A673 (cell line): ENCODE results near the gene GALR1. TPM values are rescaled to one million over a fixed set of nuclear protein-coding genes. Genes with fewer than 3 reads are reported as not detected.

Source experiments
- BruUV-seq: library from RNA; stranded (reverse); fragments of 400-500 nt; replicated peaks from 2 replicates; lab custom pipeline; 2021; lab: Mats Ljungman, UMichigan
- CTCF ChIA-PET: fragments of 300-600 bp; sonication (Branson Sonifier 250); formaldehyde crosslinking; loops from one replicate; lab custom pipeline; 2022; ENCODE audit warnings: antibody characterized with exemption; lab: Charles Lee
- POLR2A ChIA-PET: fragments of 300-600 bp; sonication (Branson Sonifier 250); formaldehyde crosslinking; loops from one replicate; lab custom pipeline; 2022; ENCODE audit warnings: antibody characterized with exemption; ENCODE audit not compliant: low non-redundant PET; lab: Charles Lee
- DNase-seq: peaks from one replicate; pipeline ENCODE4 v3.0.0-alpha.2; 2015; ENCODE audit warnings: low spot score
- H3K27ac ChIP-seq: fragments of 200-600 bp; sonication (generic); 2 replicates; pipeline ENCODE4 v1.5.1; 2016; ENCODE audit warnings: mixed run types, low read depth, mild to moderate bottlenecking, mixed read lengths, antibody characterized with exemption, low read length; ENCODE audit not compliant: poor library complexity, severe bottlenecking
- H3K27me3 ChIP-seq: fragments of 200-600 bp; sonication (generic); replicated peaks from 2 replicates; pipeline ENCODE4 v1.6.1; 2017; ENCODE audit warnings: mixed run types, low read depth, mild to moderate bottlenecking, mixed read lengths, antibody characterized with exemption, low read length; ENCODE audit not compliant: insufficient read depth, poor library complexity
- H3K36me3 ChIP-seq: fragments of 200-600 bp; sonication (generic); 2 replicates; pipeline ENCODE4 v1.6.1; 2016; ENCODE audit warnings: mixed run types, mild to moderate bottlenecking, mixed read lengths, antibody characterized with exemption, low read length; ENCODE audit not compliant: insufficient read depth, poor library complexity, severe bottlenecking
- H3K4me1 ChIP-seq: fragments of 200-600 bp; sonication (generic); 2 replicates; pipeline ENCODE4 v1.6.1; 2017; ENCODE audit warnings: mixed run types, mild to moderate bottlenecking, mixed read lengths, antibody characterized with exemption, low read length; ENCODE audit not compliant: insufficient read depth, poor library complexity, severe bottlenecking
- H3K4me3 ChIP-seq: fragments of 200-600 bp; sonication (generic); 2 replicates; pipeline ENCODE4 v1.5.1; 2016; ENCODE audit warnings: low read depth, mixed run types, mild to moderate bottlenecking, mixed read lengths, low read length; ENCODE audit not compliant: poor library complexity, severe bottlenecking
- H3K9me3 ChIP-seq: fragments of 200-600 bp; sonication (generic); 2 replicates; pipeline ENCODE4 v1.6.1; 2016; ENCODE audit warnings: mixed run types, low read depth, mild to moderate bottlenecking, mixed read lengths, antibody characterized with exemption, low read length; ENCODE audit not compliant: poor library complexity, severe bottlenecking
- EZH2 ChIP-seq: fragments of 200-600 bp; sonication (generic); IDR thresholded peaks from 2 replicates; pipeline ENCODE4 v1.6.1; 2017; ENCODE audit warnings: borderline replicate concordance, low read depth, mild to moderate bottlenecking, mixed read lengths, antibody characterized with exemption, low read length; ENCODE audit not compliant: poor library complexity, severe bottlenecking
- intact Hi-C: fragments of 100-400 bp; cut with micrococcal nuclease; formaldehyde crosslinking; loops from one replicate; pipeline ENCODE4 v1.10.0; 2022; ENCODE audit not compliant: unreplicated experiment
- total RNA-seq: library from RNA; stranded (reverse); gene quantifications from 2 replicates; pipeline ENCODE4 v1.2.3, GENCODE V29; 2021
- TF ChIP-seq, protein P1 (sequence below): fragments of 300-800, 200-600 bp; sonication (generic); conservative IDR thresholded peaks from 2 replicates; pipeline ENCODE4 v1.5.1; 2017; ENCODE audit warnings: low read depth, mild to moderate bottlenecking, antibody characterized with exemption, low read length, moderate library complexity, mixed read lengths

The GALR1 gene
- total RNA-seq, 1 experiment from 2014 or later = not detected

DNA sequence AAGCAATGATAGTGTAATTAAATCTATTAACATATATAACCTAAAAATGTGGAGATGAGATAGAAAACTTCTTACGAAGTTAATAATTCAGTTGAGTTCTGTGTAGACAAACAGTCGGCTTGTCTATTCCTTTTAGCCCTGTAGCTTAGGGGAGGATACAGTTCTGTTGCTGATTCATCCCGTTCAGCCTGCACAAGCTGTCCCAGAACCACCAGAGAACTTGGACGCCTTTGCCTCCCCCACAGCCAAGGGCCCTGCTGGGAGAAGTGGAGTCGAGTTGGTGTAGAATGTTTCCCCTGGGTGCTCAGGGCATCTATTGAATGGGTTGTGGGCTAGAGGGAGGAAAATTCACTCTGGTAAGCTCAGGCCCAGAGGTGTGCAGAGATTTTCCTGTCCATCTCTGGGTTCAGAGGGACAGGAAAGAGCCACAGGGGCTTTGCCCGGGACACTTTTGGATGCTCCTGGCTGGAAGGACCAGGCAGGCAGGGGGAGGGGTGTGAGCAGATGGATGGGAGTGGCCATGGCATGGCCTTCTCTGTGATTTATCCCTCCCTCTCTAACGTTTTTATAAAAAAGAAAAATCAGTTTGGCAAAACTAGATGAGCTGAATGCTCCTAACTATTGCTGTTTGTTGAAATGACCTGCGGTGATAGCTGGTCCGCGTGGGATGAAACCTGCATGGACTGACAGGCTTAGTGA lies 42.8 kb upstream of the GALR1 start:
- ChIA-PET POLR2A (interaction anchor here (0.8 kb wide), 1 partner anchor 1375 kb away, joined by 3 read pairs; no protein-coding TSS in a partner anchor), CTCF (no interaction called here)
- no peaks in the 10 kb centered on the region for H3K36me3 ChIP-seq
- no peak for DNase-seq
- BruUV-seq = no TSS peak
- TF ChIP-seq EZH2 = no peak
- TF ChIP-seq, protein P1, sequence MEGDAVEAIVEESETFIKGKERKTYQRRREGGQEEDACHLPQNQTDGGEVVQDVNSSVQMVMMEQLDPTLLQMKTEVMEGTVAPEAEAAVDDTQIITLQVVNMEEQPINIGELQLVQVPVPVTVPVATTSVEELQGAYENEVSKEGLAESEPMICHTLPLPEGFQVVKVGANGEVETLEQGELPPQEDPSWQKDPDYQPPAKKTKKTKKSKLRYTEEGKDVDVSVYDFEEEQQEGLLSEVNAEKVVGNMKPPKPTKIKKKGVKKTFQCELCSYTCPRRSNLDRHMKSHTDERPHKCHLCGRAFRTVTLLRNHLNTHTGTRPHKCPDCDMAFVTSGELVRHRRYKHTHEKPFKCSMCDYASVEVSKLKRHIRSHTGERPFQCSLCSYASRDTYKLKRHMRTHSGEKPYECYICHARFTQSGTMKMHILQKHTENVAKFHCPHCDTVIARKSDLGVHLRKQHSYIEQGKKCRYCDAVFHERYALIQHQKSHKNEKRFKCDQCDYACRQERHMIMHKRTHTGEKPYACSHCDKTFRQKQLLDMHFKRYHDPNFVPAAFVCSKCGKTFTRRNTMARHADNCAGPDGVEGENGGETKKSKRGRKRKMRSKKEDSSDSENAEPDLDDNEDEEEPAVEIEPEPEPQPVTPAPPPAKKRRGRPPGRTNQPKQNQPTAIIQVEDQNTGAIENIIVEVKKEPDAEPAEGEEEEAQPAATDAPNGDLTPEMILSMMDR = no peak
- intact Hi-C loops = no loop called here
- no peaks in the 10 kb centered on the region for H3K9me3 ChIP-seq
- H3K4me3 ChIP-seq = no peak overlapping the region
- no peaks in the 10 kb centered on the region for H3K27me3 ChIP-seq
- no peaks in the 10 kb centered on the region for H3K4me1 ChIP-seq
- no peak overlapping the region for H3K27ac ChIP-seq

DNA sequence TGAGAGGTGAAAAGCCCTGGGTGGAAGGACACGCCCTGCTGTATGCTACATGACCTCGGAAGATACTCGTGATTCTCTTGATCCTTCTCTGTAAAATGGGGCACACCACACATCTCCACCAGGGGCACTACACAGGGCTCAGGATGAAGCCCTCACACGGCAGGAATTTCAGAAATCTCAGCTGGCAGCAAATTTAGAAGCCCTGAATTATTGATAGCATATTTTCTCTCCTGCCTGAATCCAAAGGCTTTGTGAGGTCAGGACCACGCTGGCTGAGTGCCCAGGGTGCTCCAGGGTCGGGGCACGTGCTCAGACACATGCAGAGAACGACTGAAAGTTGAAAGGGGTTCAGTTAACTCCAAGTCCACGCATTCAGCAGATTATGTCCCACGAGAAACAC lies 42.1 kb upstream of the GALR1 start:
- Histone ChIP-seq H3K27me3 (no peaks in the 10 kb centered on the region), H3K4me1 (no peaks in the 10 kb centered on the region), H3K9me3 (no peaks in the 10 kb centered on the region), H3K27ac (no peak overlapping the region), H3K36me3 (no peaks in the 10 kb centered on the region), H3K4me3 (no peak overlapping the region)
- ChIA-PET POLR2A (no interaction called here), CTCF (no interaction called here)
- peak; percentile 37 for DNase-seq
- no TSS peak for BruUV-seq
- no peak for TF ChIP-seq EZH2
- TF ChIP-seq, protein P1 = peak; percentile 53
- intact Hi-C loops = no loop called here

DNA sequence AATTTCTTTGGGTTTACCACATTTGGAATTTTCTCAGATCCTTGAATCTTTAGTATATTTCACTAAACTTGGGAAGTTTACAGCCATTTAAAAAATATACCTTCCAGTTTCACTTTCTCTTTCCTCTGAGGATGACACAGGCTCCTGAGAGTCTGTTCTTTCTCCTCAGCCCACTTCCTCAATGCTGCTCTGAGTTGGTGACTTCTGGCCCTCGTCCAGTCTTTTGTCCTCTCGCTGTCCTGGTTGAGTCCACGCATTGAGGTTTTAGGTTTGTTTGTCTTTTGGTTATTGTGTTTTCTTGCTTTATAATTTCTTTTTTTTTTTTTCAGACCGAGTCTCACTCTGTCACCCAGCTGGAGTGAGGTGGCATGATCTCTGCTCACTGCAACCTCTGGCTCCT lies 40.7 kb upstream of the GALR1 start:
- Histone ChIP-seq H3K4me3 (no peak overlapping the region), H3K27ac (no peak overlapping the region), H3K4me1 (no peaks in the 10 kb centered on the region), H3K9me3 (no peaks in the 10 kb centered on the region), H3K36me3 (no peaks in the 10 kb centered on the region), H3K27me3 (no peaks in the 10 kb centered on the region)
- no peak for TF ChIP-seq EZH2
- TF ChIP-seq, protein P1 = no peak
- ChIA-PET POLR2A (no interaction called here), CTCF (no interaction called here)
- BruUV-seq = no TSS peak
- no peak for DNase-seq
- intact Hi-C loops = no loop called here
